Ishikawa (cell line): ENCODE results near the gene GDE1.

Experiments
- CEBPB ChIP-seq: IDR thresholded peaks from 2 replicates; pipeline ENCODE4 v1.6.1; 2012
- CREB1 ChIP-seq: IDR thresholded peaks from 2 replicates; pipeline ENCODE4 v1.6.1; 2012; ENCODE audit warnings: low read depth
- EGR1 ChIP-seq: IDR thresholded peaks from 2 replicates; pipeline ENCODE4 v1.6.1; 2012
- EP300 ChIP-seq: IDR thresholded peaks from 2 replicates; pipeline ENCODE4 v1.6.1; 2012; ENCODE audit warnings: borderline replicate concordance
- NFIC ChIP-seq: IDR thresholded peaks from 2 replicates; pipeline ENCODE4 v1.6.1; 2012
- RAD21 ChIP-seq: IDR thresholded peaks from 2 replicates; pipeline ENCODE4 v1.6.1; 2012; ENCODE audit warnings: low read depth
- REST ChIP-seq: IDR thresholded peaks from 2 replicates; pipeline ENCODE4 v1.6.1; 2012; ENCODE audit warnings: low read depth, mild to moderate bottlenecking
- TAF1 ChIP-seq: IDR thresholded peaks from 2 replicates; pipeline ENCODE4 v1.6.1; 2012; ENCODE audit warnings: low read depth, mild to moderate bottlenecking
- TEAD4 ChIP-seq: IDR thresholded peaks from 2 replicates; pipeline ENCODE4 v1.6.1; 2012
- YY1 ChIP-seq: IDR thresholded peaks from 2 replicates; pipeline ENCODE4 v1.6.1; 2012; ENCODE audit warnings: low read depth
- TF ChIP-seq, protein P1 (sequence below): IDR thresholded peaks from 2 replicates; pipeline ENCODE4 v1.6.1; 2012

GRCh38 chr16:19474617-19475016 lies 47.3 kb downstream of the GDE1 start:
- no peak for TF ChIP-seq YY1
- no peak for TF ChIP-seq CREB1
- no peak for TF ChIP-seq REST
- TF ChIP-seq TEAD4, result no peak
- no peak for TF ChIP-seq EP300
- TF ChIP-seq RAD21, result no peak
- no peak for TF ChIP-seq EGR1
- TF ChIP-seq CEBPB, result no peak
- TF ChIP-seq NFIC, result no peak
- TF ChIP-seq, protein P1, sequence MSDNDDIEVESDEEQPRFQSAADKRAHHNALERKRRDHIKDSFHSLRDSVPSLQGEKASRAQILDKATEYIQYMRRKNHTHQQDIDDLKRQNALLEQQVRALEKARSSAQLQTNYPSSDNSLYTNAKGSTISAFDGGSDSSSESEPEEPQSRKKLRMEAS, result no peak
- TF ChIP-seq TAF1, result no peak
